Smooth muscle cell (in vitro differentiated cells): ENCODE measurements around the gene ITGA1. TPM values are rescaled to one million over a fixed set of nuclear protein-coding genes. Genes with fewer than 3 reads are reported as not detected.
A peak's percentile ranks its signal among the peaks of the same experiment; 100 is the strongest.

ENCODE experiments used
- DNase-seq: peaks from one replicate; lab custom pipeline; 2025; ENCODE audit not compliant: unreplicated experiment; lab: John Stamatoyannopoulos, UW
- H2AFZ ChIP-seq: fragments of 200-600 bp; sonication (generic); 2 replicates; pipeline ENCODE4 v1.6.0; 2016; ENCODE audit warnings: antibody characterized with exemption, low read depth, mild to moderate bottlenecking
- H3F3A ChIP-seq: fragments of 200-600 bp; sonication (generic); 2 replicates; pipeline ENCODE4 v1.6.0; 2017; ENCODE audit warnings: antibody characterized with exemption, low read depth
- H3K27ac ChIP-seq: fragments of 200-600 bp; sonication (generic); 2 replicates; pipeline ENCODE4 v1.5.1; 2016; ENCODE audit warnings: low read depth, mild to moderate bottlenecking
- H3K27me3 ChIP-seq: fragments of 200-600 bp; sonication (generic); 2 replicates; pipeline ENCODE4 v1.6.1; 2016; ENCODE audit warnings: low read depth, mild to moderate bottlenecking
- H3K36me3 ChIP-seq: fragments of 200-600 bp; sonication (generic); 2 replicates; pipeline ENCODE4 v1.5.1; 2016; ENCODE audit warnings: low read depth
- H3K4me1 ChIP-seq: fragments of 200-600 bp; sonication (generic); 2 replicates; pipeline ENCODE4 v1.5.1; 2016; ENCODE audit warnings: low read depth
- H3K4me2 ChIP-seq: fragments of 200-600 bp; sonication (generic); 2 replicates; pipeline ENCODE4 v1.6.0; 2016; ENCODE audit warnings: mild to moderate bottlenecking
- H3K4me3 ChIP-seq: fragments of 200-600 bp; sonication (generic); 2 replicates; pipeline ENCODE4 v1.5.1; 2016; ENCODE audit warnings: mild to moderate bottlenecking
- H3K79me2 ChIP-seq: fragments of 200-600 bp; sonication (generic); 2 replicates; pipeline ENCODE4 v1.6.0; 2016; ENCODE audit warnings: low read depth, mild to moderate bottlenecking
- H3K9ac ChIP-seq: fragments of 200-600 bp; sonication (generic); 2 replicates; pipeline ENCODE4 v1.6.0; 2016; ENCODE audit warnings: low read depth
- H3K9me3 ChIP-seq: fragments of 200-600 bp; sonication (generic); replicated peaks from 2 replicates; pipeline ENCODE4 v1.5.1; 2016; ENCODE audit warnings: low read depth
- H4K20me1 ChIP-seq: fragments of 200-600 bp; sonication (generic); 2 replicates; pipeline ENCODE4 v1.6.0; 2016; ENCODE audit warnings: low read depth
- CTCF ChIP-seq: fragments of 200-600 bp; sonication (generic); IDR thresholded peaks from 2 replicates; pipeline ENCODE4 v1.5.1; 2017; ENCODE audit warnings: borderline replicate concordance, mild to moderate bottlenecking, antibody characterized with exemption; ENCODE audit not compliant: insufficient read depth, poor library complexity, severe bottlenecking
- WGBS: methylation state at CpG from one replicate; pipeline ENCODE4 v1.1.7; 2016; ENCODE audit warnings: low lambda C conversion rate; 5-methylcytosine and 5-hydroxymethylcytosine counted together
- polyA plus RNA-seq: library from polyadenylated mRNA; unstranded; fragments of >200 nt; fragmentation: Nextera tagmentation; extraction: Ambion mirVana; gene quantifications from 2 replicates; pipeline ENCODE4 v1.2.1, GENCODE V29; 2016
- total RNA-seq: library from RNA; depleted of rRNA; stranded (reverse); fragments of >200 nt; gene quantifications from 2 replicates; pipeline ENCODE4 v1.2.3, GENCODE V29; 2014

ITGA1 gene
- total and polyA plus RNA-seq, 2 experiments from 2014 or later = 85.2 to 250 TPM

- DNase-seq = no peak
- Histone ChIP-seq H2AFZ (peak overlapping the region; percentile 61), H3K79me2 (peaks cover 83% of the 10 kb centered on the region), H3K36me3 (no peaks in the 10 kb centered on the region), H3K9ac (peak overlapping the region; percentile 52), H3K27me3 (no peaks in the 10 kb centered on the region), H4K20me1 (no peaks in the 10 kb centered on the region), H3K4me3 (peak overlapping the region; percentile 17), H3F3A (peaks cover 34% of the 10 kb centered on the region), H3K9me3 (no peaks in the 10 kb centered on the region), H3K4me2 (peak overlapping the region; percentile 83), H3K27ac (peak overlapping the region; percentile 91), H3K4me1 (peaks cover 28% of the 10 kb centered on the region)
- TF ChIP-seq CTCF = no peak
- 40% methylated on average over 8 of the region's 8 CpGs for WGBS
These were observed 52.7 kb downstream of the ITGA1 start for GRCh38 chr5:52840277-52841050.

GRCh38 chr5:52841114-52841513 lies 53.4 kb downstream of the ITGA1 start:
- no peaks in the 10 kb centered on the region for H4K20me1 ChIP-seq
- H2AFZ ChIP-seq = no peak overlapping the region

GRCh38 chr5:52842111-52842510 lies 54.4 kb downstream of the ITGA1 start:
- no peak overlapping the region for H3K4me3 ChIP-seq
- H3K27me3 ChIP-seq = no peaks in the 10 kb centered on the region
- peaks cover 86% of the 10 kb centered on the region for H3K79me2 ChIP-seq
- H3K4me1 ChIP-seq = peaks cover 24% of the 10 kb centered on the region
- no peak overlapping the region for H3K9ac ChIP-seq
- H3K9me3 ChIP-seq = no peaks in the 10 kb centered on the region
- no peak for DNase-seq
- no peaks in the 10 kb centered on the region for H3K36me3 ChIP-seq
- H3K4me2 ChIP-seq = no peak overlapping the region
- no peak for TF ChIP-seq CTCF
- H4K20me1 ChIP-seq = no peaks in the 10 kb centered on the region
- H2AFZ ChIP-seq = no peak overlapping the region
- H3K27ac ChIP-seq = peak overlapping the region; percentile 91
- peaks cover 29% of the 10 kb centered on the region for H3F3A ChIP-seq

More at GRCh38 chr5:52841114-52841513, 53.4 kb downstream of the ITGA1 start:
- no peaks in the 10 kb centered on the region for H3K9me3 ChIP-seq
- peak overlapping the region; percentile 91 for H3K27ac ChIP-seq
- H3K4me3 ChIP-seq = no peak overlapping the region
- H3K79me2 ChIP-seq = peaks cover 83% of the 10 kb centered on the region
- no peaks in the 10 kb centered on the region for H3K27me3 ChIP-seq
- DNase-seq = no peak
- H3K9ac ChIP-seq = no peak overlapping the region
- no peaks in the 10 kb centered on the region for H3K36me3 ChIP-seq
- H3K4me1 ChIP-seq = peaks cover 28% of the 10 kb centered on the region
- peak overlapping the region; percentile 83 for H3K4me2 ChIP-seq
- peaks cover 33% of the 10 kb centered on the region for H3F3A ChIP-seq
- TF ChIP-seq CTCF = no peak

- no peak for DNase-seq
- Histone ChIP-seq H3K4me2 (peak overlapping the region; percentile 67), H4K20me1 (no peaks in the 10 kb centered on the region), H3K9ac (no peak overlapping the region), H3K9me3 (no peaks in the 10 kb centered on the region), H3K36me3 (no peaks in the 10 kb centered on the region), H3K27me3 (no peaks in the 10 kb centered on the region), H3K27ac (peak overlapping the region; percentile 76), H3K79me2 (peaks cover 93% of the 10 kb centered on the region), H2AFZ (no peak overlapping the region), H3K4me1 (peaks cover 2% of the 10 kb centered on the region), H3F3A (peaks cover 11% of the 10 kb centered on the region), H3K4me3 (no peak overlapping the region)
- WGBS = 8% methylated on average over 1 of the region's 1 CpG
- TF ChIP-seq CTCF = no peak
These were observed 57.2 kb downstream of the ITGA1 start for GRCh38 chr5:52844885-52845284.
